ENCODE data around the gene AQP6. TPM values are rescaled to one million over a fixed set of nuclear protein-coding genes. Genes with fewer than 3 reads are reported as not detected.

The AQP6 gene
- total RNA-seq, 1 donor from 2014 or later: 0.35 TPM

GRCh38 chr12:49990273-49990672 is 17.5 kb downstream of the AQP6 start:
- Histone ChIP-seq H3K4me3 (no peak overlapping the region), H3K27me3 (no peaks in the 10 kb centered on the region), H3K9me3 (no peaks in the 10 kb centered on the region), H3K4me1 (peaks cover 2% of the 10 kb centered on the region), H3K27ac (peak overlapping the region; percentile 21), H3K36me3 (peaks cover 20% of the 10 kb centered on the region)
- intact Hi-C loops (cut with DNase I): no loop called here
- ATAC-seq (peak; percentile 56), DNase-seq (no peak)
- TF ChIP-seq CTCF (IDR thresholded peaks at IDR 0.05): no peak

GRCh38 chr12:49998453-49998852 is 25.7 kb downstream of the AQP6 start:
- intact Hi-C loops (cut with DNase I): no loop called here
- H3K9me3 ChIP-seq: no peaks in the 10 kb centered on the region
- no peaks in the 10 kb centered on the region for H3K27me3 ChIP-seq
- H3K4me3 ChIP-seq: no peak overlapping the region
- DNase-seq (no peak), ATAC-seq (no peak)
- H3K4me1 ChIP-seq: no peaks in the 10 kb centered on the region
- H3K27ac ChIP-seq: no peak overlapping the region
- no peak for TF ChIP-seq CTCF (IDR thresholded peaks at IDR 0.05)
- H3K36me3 ChIP-seq: peaks cover 19% of the 10 kb centered on the region

GRCh38 chr12:50003595-50003994 is 30.8 kb downstream of the AQP6 start:
- no peak overlapping the region for H3K27ac ChIP-seq
- no peaks in the 10 kb centered on the region for H3K9me3 ChIP-seq
- peaks cover 6% of the 10 kb centered on the region for H3K4me1 ChIP-seq
- H3K36me3 ChIP-seq: peaks cover 9% of the 10 kb centered on the region
- ATAC-seq (no peak), DNase-seq (no peak)
- H3K27me3 ChIP-seq: no peaks in the 10 kb centered on the region
- intact Hi-C loops (cut with DNase I): no loop called here
- no peak for TF ChIP-seq CTCF (IDR thresholded peaks at IDR 0.05)
- H3K4me3 ChIP-seq: no peak overlapping the region

DNA sequence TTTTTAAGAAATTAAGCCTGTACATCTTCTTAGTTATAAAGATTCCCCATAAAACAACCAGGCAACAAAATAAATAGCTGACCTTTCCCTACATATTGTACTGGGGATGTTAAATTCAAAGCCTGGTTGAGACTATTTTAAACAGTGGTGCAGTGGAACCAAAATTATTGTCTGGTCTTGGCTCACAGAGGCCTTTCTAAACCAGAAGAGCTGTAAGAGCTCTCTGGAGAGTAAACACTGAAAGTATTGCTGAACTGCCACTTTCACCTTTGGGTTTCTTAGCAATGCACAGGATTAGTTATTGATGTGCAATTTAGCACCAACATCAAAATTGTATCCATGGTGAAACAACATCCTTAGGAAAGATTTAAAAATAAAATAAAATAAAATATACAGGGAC is 31.9 kb downstream of the AQP6 start:
- Histone ChIP-seq H3K4me3 (no peak overlapping the region), H3K27me3 (no peaks in the 10 kb centered on the region), H3K4me1 (peaks cover 6% of the 10 kb centered on the region), H3K27ac (no peak overlapping the region), H3K36me3 (no peaks in the 10 kb centered on the region), H3K9me3 (no peaks in the 10 kb centered on the region)
- DNase-seq (no peak), ATAC-seq (no peak)
- intact Hi-C loops (cut with DNase I): no loop called here
- TF ChIP-seq CTCF (IDR thresholded peaks at IDR 0.05): no peak

DNA sequence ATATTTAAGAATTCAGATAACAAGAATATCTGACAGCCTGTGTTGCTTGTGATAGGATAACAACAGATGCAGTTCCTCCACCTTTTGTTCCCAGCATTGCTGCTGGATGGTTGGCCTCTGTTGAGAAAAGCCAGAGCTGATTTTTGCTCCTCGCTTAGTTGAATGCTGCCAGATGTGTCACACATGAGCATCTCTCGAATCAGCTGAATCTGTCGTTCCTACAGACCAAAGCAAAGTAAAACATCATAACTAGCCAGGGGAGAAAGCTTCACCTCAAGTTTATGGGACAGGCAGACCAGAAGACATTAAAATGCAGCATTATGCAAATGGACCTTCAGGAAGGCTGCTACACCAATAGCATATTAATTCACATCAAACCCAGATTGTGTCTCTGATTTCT is 32.4 kb downstream of the AQP6 start:
- DNase-seq: no peak
- H3K4me1 ChIP-seq: peaks cover 6% of the 10 kb centered on the region
- H3K27ac ChIP-seq: no peak overlapping the region
- no peak for ATAC-seq
- H3K4me3 ChIP-seq: no peak overlapping the region
- no peak for TF ChIP-seq CTCF (IDR thresholded peaks at IDR 0.05)
- H3K27me3 ChIP-seq: no peaks in the 10 kb centered on the region
- intact Hi-C loops (cut with DNase I): no loop called here
- no peaks in the 10 kb centered on the region for H3K9me3 ChIP-seq
- no peaks in the 10 kb centered on the region for H3K36me3 ChIP-seq

- DNase-seq (no peak), ATAC-seq (no peak)
- no peak for TF ChIP-seq CTCF (IDR thresholded peaks at IDR 0.05)
- Histone ChIP-seq H3K27ac (no peak overlapping the region), H3K27me3 (no peaks in the 10 kb centered on the region), H3K36me3 (no peaks in the 10 kb centered on the region), H3K9me3 (no peaks in the 10 kb centered on the region), H3K4me1 (peaks cover 6% of the 10 kb centered on the region), H3K4me3 (no peak overlapping the region)
- intact Hi-C loops (cut with DNase I): no loop called here
Measured at GRCh38 chr12:50006280-50006679, 33.5 kb downstream of the AQP6 start.

All from upper lobe of right lung (tissue), 1 donor.